ENCODE data around the gene AFF2. TPM values are rescaled to one million over a fixed set of nuclear protein-coding genes. Genes with fewer than 3 reads are reported as not detected.

AFF2 gene
- not detected for polyA plus RNA-seq (2012; ENCODE audit: insufficient read depth, insufficient read length, low read depth)

- H3K9me3 ChIP-seq, result no peaks in the 10 kb centered on the region
- H3K36me3 ChIP-seq, result no peaks in the 10 kb centered on the region
- TF ChIP-seq CTCF (IDR thresholded peaks at IDR 0.05; ENCODE audit: low read depth, low read length), result no peak
- H3K27me3 ChIP-seq, result peaks cover 14% of the 10 kb centered on the region
- H3K4me1 ChIP-seq, result no peaks in the 10 kb centered on the region
- peak within 1 kb of the TSS; percentile 14; the same call in 1 of the 2 replicates for H3K4me3 ChIP-seq (ENCODE audit: low read depth, low read length)
- DNase-seq, result peak; percentile 13
Measured at GRCh38 chrX:148500423-148501385, at the start of gene AFF2. Gene AFF2, plus strand, starts transcription at chrX:148500617. Its CDS starts 481 bp downstream, at chrX:148501098.

GRCh38 chrX:148457279-148457678 lies 43.1 kb upstream of the AFF2 start:
- no peak for DNase-seq
- Histone ChIP-seq H3K4me1 (no peaks in the 10 kb centered on the region), H3K27me3 (no peaks in the 10 kb centered on the region), H3K4me3 (ENCODE audit: low read depth, low read length) (no peak overlapping the region), H3K9me3 (no peaks in the 10 kb centered on the region), H3K36me3 (no peaks in the 10 kb centered on the region)
- TF ChIP-seq CTCF (IDR thresholded peaks at IDR 0.05; ENCODE audit: low read depth, low read length), result no peak

GRCh38 chrX:148459343-148459742 lies 41.1 kb upstream of the AFF2 start:
- Histone ChIP-seq H3K9me3 (no peaks in the 10 kb centered on the region), H3K36me3 (no peaks in the 10 kb centered on the region), H3K27me3 (no peaks in the 10 kb centered on the region), H3K4me3 (ENCODE audit: low read depth, low read length) (no peak overlapping the region), H3K4me1 (no peaks in the 10 kb centered on the region)
- no peak for TF ChIP-seq CTCF (IDR thresholded peaks at IDR 0.05; ENCODE audit: low read depth, low read length)
- no peak for DNase-seq

- TF ChIP-seq CTCF (IDR thresholded peaks at IDR 0.05; ENCODE audit: low read depth, low read length), result no peak
- Histone ChIP-seq H3K36me3 (no peaks in the 10 kb centered on the region), H3K4me3 (ENCODE audit: low read depth, low read length) (no peak overlapping the region), H3K27me3 (no peaks in the 10 kb centered on the region), H3K9me3 (no peaks in the 10 kb centered on the region), H3K4me1 (no peaks in the 10 kb centered on the region)
- no peak for DNase-seq
Measured at GRCh38 chrX:148466292-148466691, 34.1 kb upstream of the AFF2 start.

GRCh38 chrX:148470324-148470723 lies 30.1 kb upstream of the AFF2 start:
- Histone ChIP-seq H3K9me3 (no peaks in the 10 kb centered on the region), H3K4me3 (ENCODE audit: low read depth, low read length) (no peak overlapping the region), H3K36me3 (no peaks in the 10 kb centered on the region), H3K4me1 (no peaks in the 10 kb centered on the region), H3K27me3 (no peaks in the 10 kb centered on the region)
- no peak for TF ChIP-seq CTCF (IDR thresholded peaks at IDR 0.05; ENCODE audit: low read depth, low read length)
- DNase-seq, result no peak

- no peaks in the 10 kb centered on the region for H3K27me3 ChIP-seq
- no peak for TF ChIP-seq CTCF (IDR thresholded peaks at IDR 0.05; ENCODE audit: low read depth, low read length)
- H3K9me3 ChIP-seq, result no peaks in the 10 kb centered on the region
- DNase-seq, result no peak
- H3K4me1 ChIP-seq, result no peaks in the 10 kb centered on the region
- no peaks in the 10 kb centered on the region for H3K36me3 ChIP-seq
- no peak overlapping the region for H3K4me3 ChIP-seq (ENCODE audit: low read depth, low read length)
Measured at GRCh38 chrX:148474030-148474429, 26.4 kb upstream of the AFF2 start.
